ENCODE data around the gene NINJ2. TPM values are rescaled to one million over a fixed set of nuclear protein-coding genes. Genes with fewer than 3 reads are reported as not detected.

Gene NINJ2
- polyA plus RNA-seq, 2 of the 4 experiments (the other 2 are of a cell fraction): 0.76 to 1.2 TPM

DNA sequence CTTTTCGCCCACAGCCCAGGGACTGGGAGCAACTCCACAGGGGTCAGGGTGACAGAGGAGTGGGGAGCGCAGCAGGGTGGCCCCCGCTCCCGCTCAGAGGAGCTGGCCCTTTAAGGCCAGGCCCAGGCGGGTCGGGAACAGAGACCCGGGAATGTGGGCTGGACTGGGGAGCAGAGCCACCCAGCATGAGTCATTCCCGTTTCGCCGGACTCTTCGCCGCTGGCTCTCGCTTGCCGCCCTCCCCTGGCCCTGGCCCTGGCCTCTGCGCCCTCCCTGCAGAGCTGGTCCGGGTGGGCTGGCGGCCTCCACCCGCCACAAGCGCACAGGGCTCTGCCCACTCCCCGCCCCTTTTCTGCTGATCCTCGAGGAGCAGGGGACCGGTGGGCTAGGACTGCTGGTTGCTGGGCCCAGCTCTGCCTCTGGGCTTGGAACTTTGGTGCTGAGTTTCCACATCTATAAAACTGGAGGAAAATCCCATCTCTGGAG is 92.8 kb downstream of the NINJ2 start (continued):
- TF ChIP-seq, protein P1, sequence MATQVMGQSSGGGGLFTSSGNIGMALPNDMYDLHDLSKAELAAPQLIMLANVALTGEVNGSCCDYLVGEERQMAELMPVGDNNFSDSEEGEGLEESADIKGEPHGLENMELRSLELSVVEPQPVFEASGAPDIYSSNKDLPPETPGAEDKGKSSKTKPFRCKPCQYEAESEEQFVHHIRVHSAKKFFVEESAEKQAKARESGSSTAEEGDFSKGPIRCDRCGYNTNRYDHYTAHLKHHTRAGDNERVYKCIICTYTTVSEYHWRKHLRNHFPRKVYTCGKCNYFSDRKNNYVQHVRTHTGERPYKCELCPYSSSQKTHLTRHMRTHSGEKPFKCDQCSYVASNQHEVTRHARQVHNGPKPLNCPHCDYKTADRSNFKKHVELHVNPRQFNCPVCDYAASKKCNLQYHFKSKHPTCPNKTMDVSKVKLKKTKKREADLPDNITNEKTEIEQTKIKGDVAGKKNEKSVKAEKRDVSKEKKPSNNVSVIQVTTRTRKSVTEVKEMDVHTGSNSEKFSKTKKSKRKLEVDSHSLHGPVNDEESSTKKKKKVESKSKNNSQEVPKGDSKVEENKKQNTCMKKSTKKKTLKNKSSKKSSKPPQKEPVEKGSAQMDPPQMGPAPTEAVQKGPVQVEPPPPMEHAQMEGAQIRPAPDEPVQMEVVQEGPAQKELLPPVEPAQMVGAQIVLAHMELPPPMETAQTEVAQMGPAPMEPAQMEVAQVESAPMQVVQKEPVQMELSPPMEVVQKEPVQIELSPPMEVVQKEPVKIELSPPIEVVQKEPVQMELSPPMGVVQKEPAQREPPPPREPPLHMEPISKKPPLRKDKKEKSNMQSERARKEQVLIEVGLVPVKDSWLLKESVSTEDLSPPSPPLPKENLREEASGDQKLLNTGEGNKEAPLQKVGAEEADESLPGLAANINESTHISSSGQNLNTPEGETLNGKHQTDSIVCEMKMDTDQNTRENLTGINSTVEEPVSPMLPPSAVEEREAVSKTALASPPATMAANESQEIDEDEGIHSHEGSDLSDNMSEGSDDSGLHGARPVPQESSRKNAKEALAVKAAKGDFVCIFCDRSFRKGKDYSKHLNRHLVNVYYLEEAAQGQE (IDR thresholded peaks at IDR 0.05): no peak
- TF ChIP-seq, protein P2, sequence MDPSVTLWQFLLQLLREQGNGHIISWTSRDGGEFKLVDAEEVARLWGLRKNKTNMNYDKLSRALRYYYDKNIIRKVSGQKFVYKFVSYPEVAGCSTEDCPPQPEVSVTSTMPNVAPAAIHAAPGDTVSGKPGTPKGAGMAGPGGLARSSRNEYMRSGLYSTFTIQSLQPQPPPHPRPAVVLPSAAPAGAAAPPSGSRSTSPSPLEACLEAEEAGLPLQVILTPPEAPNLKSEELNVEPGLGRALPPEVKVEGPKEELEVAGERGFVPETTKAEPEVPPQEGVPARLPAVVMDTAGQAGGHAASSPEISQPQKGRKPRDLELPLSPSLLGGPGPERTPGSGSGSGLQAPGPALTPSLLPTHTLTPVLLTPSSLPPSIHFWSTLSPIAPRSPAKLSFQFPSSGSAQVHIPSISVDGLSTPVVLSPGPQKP (IDR thresholded peaks at IDR 0.05; ENCODE audit: low read depth, low read length): no peak
- no peak for TF ChIP-seq FOXS1 (CRISPR knock-in tag; IDR thresholded peaks at IDR 0.05)
- no peak for TF ChIP-seq EP300 (IDR thresholded peaks at IDR 0.05)
- TF ChIP-seq TFCP2L1 (CRISPR knock-in tag; IDR thresholded peaks at IDR 0.05): no peak
- TF ChIP-seq SMC3 (IDR thresholded peaks at IDR 0.05): 0 out of 3 replicates have a peak, but pooled peaks have one; percentile 16
- TF ChIP-seq GATA3 (IDR thresholded peaks at IDR 0.05; ENCODE audit: borderline replicate concordance): peak; percentile 48
- TF ChIP-seq JUNB (IDR thresholded peaks at IDR 0.05): 0 out of 2 replicates have a peak, but pooled peaks have one; percentile 31

DNA sequence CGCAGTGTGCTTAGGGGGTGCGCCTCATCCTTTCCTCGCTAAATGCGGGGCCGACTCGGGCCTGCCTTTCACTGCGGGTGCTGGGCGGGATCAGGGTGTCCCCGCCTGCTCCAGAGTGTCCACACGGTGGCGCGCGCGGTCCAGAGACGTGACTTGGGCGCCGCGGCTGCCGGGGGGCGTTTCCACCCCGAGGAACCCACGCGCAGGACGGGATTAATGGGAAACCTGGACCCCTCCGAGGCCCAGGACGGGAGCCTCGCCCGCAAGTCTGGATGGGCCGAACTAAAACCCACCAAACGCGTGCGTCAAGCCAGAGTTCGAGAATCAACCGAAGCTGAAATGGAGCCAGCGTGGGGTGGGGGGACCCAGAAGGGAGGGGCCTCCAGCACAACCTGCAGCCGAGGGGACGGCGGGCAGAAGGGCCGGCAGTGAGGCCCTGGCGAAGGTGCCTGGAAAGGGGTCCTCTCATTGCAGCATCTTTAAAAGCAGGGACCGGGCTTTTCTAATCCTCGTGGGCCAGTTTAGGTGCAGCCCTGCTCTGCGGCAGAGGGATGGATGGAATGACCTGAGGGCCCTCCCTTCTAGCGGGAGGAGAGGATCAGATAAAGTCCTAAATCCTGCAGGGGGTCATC is 93.3 kb downstream of the NINJ2 start:
- Histone ChIP-seq H3K27ac (peak overlapping the region; percentile 97 to 98), H3K4me1 (peaks cover 30% of the 10 kb centered on the region), H3K4me3 (peak overlapping the region; percentile 62), H3K9me3 (peaks cover 5% of the 10 kb centered on the region; the same call in 1 of the 3 replicates), H3K4me2 (peak overlapping the region; percentile 85)
- ATAC-seq (peak; percentile 37 to 69), DNase-seq (ENCODE audit: low read depth in 1 of 2, low spot score in 1 of 2) (peak; percentile 87 to 95), FAIRE-seq (no peak)
- CTCF ChIA-PET: interaction anchor here (0.6 to 13.7 kb wide), 73 partner anchors 10 to 1036 kb away, joined by 3 to 292 read pairs (median 4); partner anchors contain the start of genes RAD52 and WNK1
- WGBS (ENCODE audit: missing lambda C conversion rate): 2% methylated on average over 42 of the region's 44 CpGs
- POLR2A ChIA-PET: interaction anchor here (0.9 to 3.3 kb wide), 5 partner anchors 73 to 380 kb away, joined by 3 to 77 read pairs (median 15); partner anchors contain the start of genes RAD52 and WNK1
- TF ChIP-seq EHF (CRISPR knock-in tag; IDR thresholded peaks at IDR 0.05): no peak
- TF ChIP-seq ESRRA (IDR thresholded peaks at IDR 0.05; ENCODE audit: borderline replicate concordance, low read length): no peak
- TF ChIP-seq, protein P3, sequence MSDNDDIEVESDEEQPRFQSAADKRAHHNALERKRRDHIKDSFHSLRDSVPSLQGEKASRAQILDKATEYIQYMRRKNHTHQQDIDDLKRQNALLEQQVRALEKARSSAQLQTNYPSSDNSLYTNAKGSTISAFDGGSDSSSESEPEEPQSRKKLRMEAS (IDR thresholded peaks at IDR 0.05): peak; percentile 67
- TF ChIP-seq CHD2 (IDR thresholded peaks at IDR 0.05; ENCODE audit: low read length, partially characterized antibody): no peak
- TF ChIP-seq POLR2A (IDR thresholded peaks at IDR 0.05; ENCODE audit: low read length): no peak
- TF ChIP-seq, protein P4, sequence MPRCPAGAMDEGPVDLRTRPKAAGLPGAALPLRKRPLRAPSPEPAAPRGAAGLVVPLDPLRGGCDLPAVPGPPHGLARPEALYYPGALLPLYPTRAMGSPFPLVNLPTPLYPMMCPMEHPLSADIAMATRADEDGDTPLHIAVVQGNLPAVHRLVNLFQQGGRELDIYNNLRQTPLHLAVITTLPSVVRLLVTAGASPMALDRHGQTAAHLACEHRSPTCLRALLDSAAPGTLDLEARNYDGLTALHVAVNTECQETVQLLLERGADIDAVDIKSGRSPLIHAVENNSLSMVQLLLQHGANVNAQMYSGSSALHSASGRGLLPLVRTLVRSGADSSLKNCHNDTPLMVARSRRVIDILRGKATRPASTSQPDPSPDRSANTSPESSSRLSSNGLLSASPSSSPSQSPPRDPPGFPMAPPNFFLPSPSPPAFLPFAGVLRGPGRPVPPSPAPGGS (IDR thresholded peaks at IDR 0.05): no peak
- TF ChIP-seq MAFK (IDR thresholded peaks at IDR 0.05; ENCODE audit: partially characterized antibody): no peak
- TF ChIP-seq, protein P5, sequence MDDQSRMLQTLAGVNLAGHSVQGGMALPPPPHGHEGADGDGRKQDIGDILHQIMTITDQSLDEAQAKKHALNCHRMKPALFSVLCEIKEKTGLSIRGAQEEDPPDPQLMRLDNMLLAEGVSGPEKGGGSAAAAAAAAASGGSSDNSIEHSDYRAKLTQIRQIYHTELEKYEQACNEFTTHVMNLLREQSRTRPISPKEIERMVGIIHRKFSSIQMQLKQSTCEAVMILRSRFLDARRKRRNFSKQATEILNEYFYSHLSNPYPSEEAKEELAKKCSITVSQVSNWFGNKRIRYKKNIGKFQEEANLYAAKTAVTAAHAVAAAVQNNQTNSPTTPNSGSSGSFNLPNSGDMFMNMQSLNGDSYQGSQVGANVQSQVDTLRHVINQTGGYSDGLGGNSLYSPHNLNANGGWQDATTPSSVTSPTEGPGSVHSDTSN (IDR thresholded peaks at IDR 0.05): no peak
- TF ChIP-seq MAZ (IDR thresholded peaks at IDR 0.05; ENCODE audit: borderline replicate concordance, low read depth, low read length): no peak; the same call in 1 of the 2 replicates
- TF ChIP-seq FOSB (CRISPR knock-in tag; IDR thresholded peaks at IDR 0.05): no peak
- no peak for TF ChIP-seq NFE2L2 (conservative IDR thresholded peaks at IDR 0.05; ENCODE audit: low read length)
- no peak for TF ChIP-seq KDM5A (IDR thresholded peaks at IDR 0.05)
- no peak for TF ChIP-seq FOSL2 (IDR thresholded peaks at IDR 0.05)
- TF ChIP-seq FOSL2 (CRISPR knock-in tag; IDR thresholded peaks at IDR 0.05): no peak
- no peak for TF ChIP-seq HDAC2 (IDR thresholded peaks at IDR 0.05)
- TF ChIP-seq HOXB13 (CRISPR knock-in tag; IDR thresholded peaks at IDR 0.05; ENCODE audit: low read depth): no peak
- no peak for TF ChIP-seq SREBF2 (IDR thresholded peaks at IDR 0.05)
- no peak for TF ChIP-seq TP53 (CRISPR knock-in tag; IDR thresholded peaks at IDR 0.05)
- peak; percentile 72; the same call in 1 of the 2 replicates for TF ChIP-seq RFX5 (IDR thresholded peaks at IDR 0.05)
- no peak for TF ChIP-seq HEYL (CRISPR knock-in tag; IDR thresholded peaks at IDR 0.05)
- no peak for TF ChIP-seq MYC (IDR thresholded peaks at IDR 0.05; ENCODE audit: borderline replicate concordance, low read length)
- TF ChIP-seq, protein P6, sequence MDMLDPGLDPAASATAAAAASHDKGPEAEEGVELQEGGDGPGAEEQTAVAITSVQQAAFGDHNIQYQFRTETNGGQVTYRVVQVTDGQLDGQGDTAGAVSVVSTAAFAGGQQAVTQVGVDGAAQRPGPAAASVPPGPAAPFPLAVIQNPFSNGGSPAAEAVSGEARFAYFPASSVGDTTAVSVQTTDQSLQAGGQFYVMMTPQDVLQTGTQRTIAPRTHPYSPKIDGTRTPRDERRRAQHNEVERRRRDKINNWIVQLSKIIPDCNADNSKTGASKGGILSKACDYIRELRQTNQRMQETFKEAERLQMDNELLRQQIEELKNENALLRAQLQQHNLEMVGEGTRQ (IDR thresholded peaks at IDR 0.05): no peak
- no peak; a peak in 1 of 5 replicates for TF ChIP-seq JUN (IDR thresholded peaks at IDR 0.05)
- no peak for TF ChIP-seq ZNF302 (CRISPR knock-in tag; IDR thresholded peaks at IDR 0.05)
- no peak for TF ChIP-seq EHMT2 (IDR thresholded peaks at IDR 0.05; ENCODE audit: low read depth)
- no peak for TF ChIP-seq NPAS2 (CRISPR knock-in tag; IDR thresholded peaks at IDR 0.05; ENCODE audit: borderline replicate concordance)

All from A549 (cell line).